ENCODE measurements around the gene HOXB6.

Gene HOXB6

DNA sequence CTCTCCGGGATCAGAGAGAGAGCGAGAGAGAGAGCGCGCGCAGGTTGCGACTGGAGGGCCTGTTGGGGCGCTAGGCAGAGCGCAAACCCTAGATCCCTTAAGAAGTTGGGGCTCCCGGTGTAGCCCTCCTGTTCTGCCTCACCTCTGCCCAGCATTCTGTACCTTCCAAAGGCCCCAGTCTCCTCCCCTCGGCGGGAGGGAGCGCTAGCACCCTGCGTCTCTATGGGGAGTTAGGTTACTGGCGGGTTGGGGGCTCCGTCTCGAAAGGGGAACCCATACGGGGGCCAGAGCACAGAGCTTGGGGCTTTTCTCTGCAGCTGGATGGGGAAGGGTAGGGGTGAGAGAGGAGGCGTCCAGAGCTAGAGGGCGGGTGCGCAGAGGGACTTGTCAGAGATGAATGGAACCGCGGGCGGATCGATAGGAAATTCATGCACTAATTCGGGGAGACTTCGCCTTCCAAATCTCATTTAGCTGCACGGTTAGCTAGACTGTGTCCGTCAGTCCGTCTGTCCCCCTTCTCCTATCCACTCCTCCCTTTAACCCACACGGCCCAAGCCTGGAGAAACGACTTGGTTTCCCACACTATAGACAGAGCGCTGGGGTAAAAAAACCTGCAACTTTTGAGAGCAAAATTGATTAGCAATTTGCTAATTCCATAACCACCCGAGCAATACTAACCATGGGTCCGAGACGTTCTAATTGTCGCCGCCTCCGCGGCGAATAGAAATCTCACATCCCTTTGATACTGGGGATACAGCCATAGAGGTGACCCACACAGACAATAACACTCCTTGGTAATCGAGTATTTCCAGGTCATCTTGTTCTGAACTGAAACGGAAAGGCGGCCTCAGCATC, 25.9 kb downstream of the HOXB6 start:
- no peak overlapping the region for H3K4me3 ChIP-seq (ENCODE audit: low read depth, low read length)
- no peak for TF ChIP-seq CTCF (IDR thresholded peaks at IDR 0.05; ENCODE audit: control insufficient read depth, extremely low read depth, insufficient read depth)
- DNase-seq (ENCODE audit: low read depth), result no peak

DNA sequence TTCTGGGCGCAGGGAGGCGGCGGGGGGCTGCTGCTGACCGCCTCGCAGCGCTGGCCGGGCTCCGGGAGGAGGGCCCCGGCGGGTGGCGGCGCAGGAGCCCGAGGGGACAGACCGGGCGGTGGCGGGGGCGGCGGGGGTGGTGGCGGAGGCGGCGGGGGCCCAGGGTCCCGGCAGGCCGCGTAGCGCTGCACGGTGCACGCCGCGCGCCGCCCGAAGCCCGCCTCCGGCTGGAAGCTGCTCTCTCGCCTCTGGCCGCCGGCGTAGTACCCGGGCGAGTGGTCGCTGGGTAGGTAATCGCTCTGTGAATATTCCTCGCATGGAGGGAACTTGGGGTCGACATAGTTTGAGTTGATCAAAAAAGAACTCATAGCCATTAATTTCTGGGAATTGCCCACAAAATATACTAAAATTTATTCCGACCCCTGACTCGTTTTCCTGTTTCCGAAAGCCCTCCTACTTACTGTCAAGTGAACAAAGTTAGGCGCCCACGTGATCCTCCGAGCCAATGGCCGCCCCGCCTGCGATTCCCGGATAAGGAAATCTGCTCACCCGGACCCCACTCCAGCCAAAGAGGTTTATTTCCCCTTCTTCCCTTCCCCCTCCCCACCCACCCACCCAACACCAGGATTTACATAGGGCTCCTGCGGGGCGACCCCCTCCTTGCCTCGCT, 26.7 kb downstream of the HOXB6 start, which contains the start of gene HOXB4:
HOXB4 (minus strand) TSS at position 405 of the 670 bp plus-strand sequence; CDS start at position 374, 31 bp downstream.
- H3K4me3 ChIP-seq (ENCODE audit: low read depth, low read length), result no peak within 1 kb of the TSS
- no peak for TF ChIP-seq CTCF (IDR thresholded peaks at IDR 0.05; ENCODE audit: control insufficient read depth, extremely low read depth, insufficient read depth)
- DNase-seq (ENCODE audit: low read depth), result no peak

- H3K4me3 ChIP-seq (ENCODE audit: low read depth, low read length), result no peak overlapping the region
- no peak for DNase-seq (ENCODE audit: low read depth)
- TF ChIP-seq CTCF (IDR thresholded peaks at IDR 0.05; ENCODE audit: control insufficient read depth, extremely low read depth, insufficient read depth), result no peak
These were observed 27.3 kb downstream of the HOXB6 start for GRCh38 chr17:48577330-48577945.

DNA sequence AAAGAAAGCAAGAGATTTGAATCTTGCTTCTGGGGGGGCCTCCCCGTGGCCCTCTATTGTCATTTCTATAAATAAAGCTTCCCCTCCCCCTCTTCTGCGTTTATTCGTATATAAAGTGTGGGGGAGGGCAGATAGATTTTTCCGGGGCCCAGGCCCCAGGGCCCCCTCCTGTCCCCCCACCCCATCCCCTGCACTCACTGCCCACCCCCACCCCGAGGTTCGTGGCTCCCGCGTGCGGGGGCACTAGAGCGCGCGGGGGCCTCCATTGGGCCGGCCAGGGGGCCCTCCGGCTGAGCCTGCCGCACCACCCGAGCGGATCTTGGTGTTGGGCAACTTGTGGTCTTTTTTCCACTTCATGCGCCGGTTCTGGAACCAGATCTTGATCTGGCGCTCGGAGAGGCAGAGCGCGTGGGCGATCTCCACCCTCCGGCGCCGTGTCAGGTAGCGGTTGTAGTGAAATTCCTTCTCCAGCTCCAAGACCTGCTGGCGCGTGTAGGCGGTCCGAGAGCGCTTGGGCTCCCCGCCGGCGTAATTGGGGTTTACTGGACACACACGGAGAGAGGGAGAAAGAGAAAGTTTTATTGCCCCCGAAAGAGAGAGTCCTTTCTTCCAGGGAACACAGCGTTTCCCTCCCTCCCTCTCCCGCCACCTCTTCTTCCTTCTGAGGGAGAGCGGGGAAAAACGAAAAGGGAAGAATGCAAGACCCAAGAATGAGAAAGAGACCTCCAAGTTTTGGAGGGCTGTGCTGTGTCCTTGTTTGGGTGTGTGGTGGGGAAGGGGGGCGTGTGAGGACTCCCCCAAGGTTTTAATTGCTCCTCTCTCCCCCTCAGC, 28.1 kb downstream of the HOXB6 start:
- DNase-seq (ENCODE audit: low read depth), result no peak
- TF ChIP-seq CTCF (IDR thresholded peaks at IDR 0.05; ENCODE audit: control insufficient read depth, extremely low read depth, insufficient read depth), result no peak
- H3K4me3 ChIP-seq (ENCODE audit: low read depth, low read length), result no peak overlapping the region

- TF ChIP-seq CTCF (IDR thresholded peaks at IDR 0.05; ENCODE audit: control insufficient read depth, extremely low read depth, insufficient read depth), result no peak
- no peak overlapping the region for H3K4me3 ChIP-seq (ENCODE audit: low read depth, low read length)
- DNase-seq (ENCODE audit: low read depth), result no peak
These were observed 28.9 kb downstream of the HOXB6 start for GRCh38 chr17:48575673-48576478.

All from LNCaP clone FGC (cell line).